PC-3 (cell line): Measurements from ENCODE around the gene IZUMO4. TPM values are rescaled to one million over a fixed set of nuclear protein-coding genes. Genes with fewer than 3 reads are reported as not detected.

Source experiments
- ATAC-seq: fragments of 200-7000 bp; cut with Tn5 transposase; 2 replicates; pipeline ENCODE4 v1.9.1; 2020; ENCODE audit warnings: mild to moderate bottlenecking, moderate library complexity
- BruUV-seq: library from RNA; stranded (reverse); fragments of 400-500 nt; replicated peaks from 2 replicates; lab custom pipeline; 2021; lab: Mats Ljungman, UMichigan
- CTCF ChIA-PET: fragments of 300-600 bp; sonication (Branson Sonifier 250); formaldehyde crosslinking; loops from one replicate; lab custom pipeline; 2022; ENCODE audit warnings: antibody characterized with exemption; lab: Charles Lee
- POLR2A ChIA-PET: fragments of 300-600 bp; sonication (Branson Sonifier 250); formaldehyde crosslinking; loops from one replicate; lab custom pipeline; 2022; ENCODE audit warnings: antibody characterized with exemption; ENCODE audit not compliant: unreplicated experiment; lab: Charles Lee
- DNase-seq: peaks from one replicate; pipeline ENCODE4 v3.0.0-alpha.2; 2015
- H2AFZ ChIP-seq: fragments of 300-600 bp; sonication (generic); 2 replicates; pipeline ENCODE4 v1.6.0; 2016; ENCODE audit warnings: antibody characterized with exemption, low read length
- H3F3A ChIP-seq: fragments of 300-600 bp; sonication (generic); one replicate; pipeline ENCODE4 v1.6.0; 2017; ENCODE audit warnings: antibody characterized with exemption, low read length, control low read depth, mild to moderate bottlenecking; ENCODE audit not compliant: unreplicated experiment
- H3K27ac ChIP-seq: fragments of 300-600 bp; sonication (generic); 2 replicates; pipeline ENCODE4 v1.5.1; 2016; ENCODE audit warnings: mild to moderate bottlenecking, low read length
- H3K27me3 ChIP-seq: fragments of 300-600 bp; sonication (generic); 2 replicates; pipeline ENCODE4 v1.6.1; 2016; ENCODE audit warnings: low read length, mixed read lengths
- H3K36me3 ChIP-seq: fragments of 300-600 bp; sonication (generic); 2 replicates; pipeline ENCODE4 v1.6.1; 2016; ENCODE audit warnings: low read depth, mixed run types, low read length, mixed read lengths
- H3K4me1 ChIP-seq: fragments of 300-600 bp; sonication (generic); 2 replicates; pipeline ENCODE4 v1.5.1; 2016; ENCODE audit warnings: low read length; ENCODE audit not compliant: insufficient read depth
- H3K4me2 ChIP-seq: fragments of 300-600 bp; sonication (generic); 2 replicates; pipeline ENCODE4 v1.6.0; 2016; ENCODE audit warnings: low read length
- H3K4me3 ChIP-seq: fragments of 300-600 bp; sonication (generic); 2 replicates; pipeline ENCODE4 v1.5.1; 2016; ENCODE audit warnings: mild to moderate bottlenecking, low read length, mixed read lengths
- H3K79me2 ChIP-seq: fragments of 300-600 bp; sonication (generic); 2 replicates; pipeline ENCODE4 v1.6.1; 2017; ENCODE audit warnings: low read length, mixed read lengths
- H3K9ac ChIP-seq: fragments of 300-600 bp; sonication (generic); 2 replicates; pipeline ENCODE4 v1.6.0; 2016; ENCODE audit warnings: mild to moderate bottlenecking, low read length
- H3K9me2 ChIP-seq: fragments of 300-600 bp; sonication (generic); replicated peaks from 2 replicates; pipeline ENCODE4 v1.6.1; 2016; ENCODE audit warnings: mixed run types, low read length, mixed read lengths
- H3K9me3 ChIP-seq: fragments of 300-600 bp; sonication (generic); 2 replicates; pipeline ENCODE4 v1.6.1; 2016; ENCODE audit warnings: low read length, mixed read lengths
- H4K20me1 ChIP-seq: fragments of 300-600 bp; sonication (generic); 2 replicates; pipeline ENCODE4 v1.6.1; 2016; ENCODE audit warnings: low read length, mixed read lengths
- CTCF ChIP-seq: fragments of 300-600 bp; sonication (generic); conservative IDR thresholded peaks from 2 replicates; pipeline ENCODE4 v1.5.1; 2017; ENCODE audit warnings: antibody characterized with exemption, low read depth, mild to moderate bottlenecking, low read length
- EZH2 ChIP-seq: fragments of 300-600 bp; sonication (generic); IDR thresholded peaks from one replicate; pipeline ENCODE4 v1.6.1; 2017; ENCODE audit warnings: antibody characterized with exemption, mild to moderate bottlenecking, low read length; ENCODE audit not compliant: unreplicated experiment
- EZH2phosphoT487 ChIP-seq: fragments of 300-600 bp; sonication (generic); IDR thresholded peaks from 2 replicates; pipeline ENCODE4 v1.6.1; 2018; ENCODE audit warnings: mild to moderate bottlenecking, antibody characterized with exemption, low read length, borderline replicate concordance
- intact Hi-C: fragments of 100-400 bp; cut with micrococcal nuclease; formaldehyde crosslinking; loops from 2 replicates; pipeline ENCODE4 v1.9.0; 2023
- total RNA-seq: library from RNA; depleted of rRNA; stranded (reverse); fragments of >200 nt; gene quantifications from 2 replicates; pipeline ENCODE4 v1.2.3, GENCODE V29; 2014

IZUMO4 gene
- total RNA-seq, 1 experiment from 2014 or later = 3.6 TPM

- peaks cover 31% of the 10 kb centered on the region for H3K4me1 ChIP-seq
- DNase-seq = no peak
- no TSS peak for BruUV-seq
- H3K4me3 ChIP-seq = peak overlapping the region; percentile 80
- peaks cover 37% of the 10 kb centered on the region for H4K20me1 ChIP-seq
- ATAC-seq = no peak; the same call in 1 of the 2 replicates
- no peaks in the 10 kb centered on the region for H3F3A ChIP-seq
- peaks cover 53% of the 10 kb centered on the region for H3K79me2 ChIP-seq
- no peak overlapping the region for H3K9ac ChIP-seq
- peak overlapping the region; percentile 14 for H3K27ac ChIP-seq
- no peaks in the 10 kb centered on the region for H3K9me2 ChIP-seq
- TF ChIP-seq EZH2 (no peak), CTCF (no peak), EZH2phosphoT487 (no peak)
- H3K27me3 ChIP-seq = no peaks in the 10 kb centered on the region
- H3K4me2 ChIP-seq = peak overlapping the region; percentile 93
- intact Hi-C loops = no loop called here
- ChIA-PET CTCF (no interaction called here), POLR2A (no interaction called here)
- H2AFZ ChIP-seq = no peak overlapping the region
- H3K9me3 ChIP-seq = no peaks in the 10 kb centered on the region
- H3K36me3 ChIP-seq = no peaks in the 10 kb centered on the region; the same call in 1 of the 2 replicates
Observed at GRCh38 chr19:2048959-2049740, 47.6 kb upstream of the IZUMO4 start.

DNA sequence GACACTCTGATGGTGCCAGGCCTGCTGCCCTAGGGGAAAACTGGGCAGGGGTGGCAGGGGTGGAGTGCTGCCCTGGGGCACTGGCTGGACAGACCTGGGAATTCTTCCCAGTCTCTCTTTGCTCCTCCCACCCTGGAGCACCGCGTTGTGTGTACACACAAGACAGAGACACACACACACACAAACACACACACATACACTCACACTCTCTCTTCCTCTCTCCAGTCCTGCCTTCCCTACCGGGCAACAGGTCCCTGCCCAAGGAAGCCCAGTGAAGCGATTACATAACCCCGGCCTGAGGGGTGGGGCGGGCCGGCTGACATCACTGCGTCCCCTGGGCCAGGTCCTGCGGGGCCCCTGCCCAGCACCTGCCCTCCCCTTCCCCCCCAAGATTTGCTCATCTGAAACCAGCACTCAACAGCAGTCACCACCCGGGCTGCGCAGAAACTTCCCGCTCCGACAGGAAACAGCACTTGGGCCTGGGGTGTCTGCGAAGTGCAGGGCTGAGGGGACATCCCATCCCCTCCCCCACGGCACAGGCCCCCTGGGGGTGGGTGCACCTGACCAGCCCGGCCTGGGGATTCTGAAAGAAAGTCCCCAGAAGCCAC, 46.9 kb upstream of the IZUMO4 start:
- DNase-seq (peak; percentile 67), ATAC-seq (peak; percentile 44)
- Histone ChIP-seq H3K79me2 (peaks cover 53% of the 10 kb centered on the region), H3K36me3 (no peaks in the 10 kb centered on the region; the same call in 1 of the 2 replicates), H3K4me3 (peak overlapping the region; percentile 80), H3K9me3 (no peaks in the 10 kb centered on the region), H3K4me1 (peaks cover 31% of the 10 kb centered on the region), H4K20me1 (peaks cover 37% of the 10 kb centered on the region), H2AFZ (no peak overlapping the region), H3K9me2 (no peaks in the 10 kb centered on the region), H3K27me3 (no peaks in the 10 kb centered on the region), H3K4me2 (peak overlapping the region; percentile 93), H3K9ac (peak overlapping the region; percentile 75), H3K27ac (peak overlapping the region; percentile 14), H3F3A (no peaks in the 10 kb centered on the region)
- ChIA-PET POLR2A (no interaction called here), CTCF (no interaction called here)
- no peak for TF ChIP-seq CTCF
- no peak for TF ChIP-seq EZH2phosphoT487
- TF ChIP-seq EZH2 = no peak
- BruUV-seq = TSS peak; percentile 64
- intact Hi-C loops = no loop called here
